Measurements from ENCODE around the gene VASH2. TPM values are rescaled to one million over a fixed set of nuclear protein-coding genes. Genes with fewer than 3 reads are reported as not detected.

VASH2 gene
- total and polyA plus RNA-seq, 2 of the 4 experiments (the other 2 are of a cell fraction) = 0.90 to 1.2 TPM

DNA sequence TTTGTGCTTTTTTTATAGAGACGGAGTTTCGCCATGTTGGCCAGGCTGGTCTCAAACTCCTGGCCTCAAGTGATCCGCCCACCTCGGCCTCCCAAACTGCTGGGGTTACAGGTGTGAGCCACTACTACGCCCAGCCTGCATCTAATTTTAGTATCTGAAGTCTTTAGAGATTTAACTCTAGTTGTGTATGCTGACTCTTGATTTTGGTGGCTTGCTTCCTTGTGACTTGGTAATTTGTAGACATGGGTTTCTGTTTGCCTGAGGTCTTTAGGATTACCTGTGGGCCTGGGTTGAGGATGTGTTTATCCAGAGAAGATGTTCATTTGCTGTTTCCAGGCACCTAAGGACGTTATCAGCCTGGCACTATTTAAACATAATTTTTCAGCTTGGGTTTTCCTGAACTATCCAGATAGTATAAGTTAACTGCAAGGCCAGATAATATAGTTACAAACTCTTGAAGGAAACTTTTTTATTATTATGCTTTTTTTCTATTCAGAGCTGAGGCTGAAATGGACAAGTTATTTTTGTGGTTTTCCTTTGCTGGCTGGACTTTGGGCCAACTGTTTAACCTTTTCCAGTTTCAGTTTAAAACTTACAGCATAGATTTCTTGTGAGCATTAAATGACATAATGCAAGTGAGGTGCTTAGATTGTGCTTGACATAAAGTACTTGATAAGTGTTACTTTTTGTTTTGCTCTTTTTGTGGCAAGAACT lies 7.5 kb upstream of the VASH2 start:
- no CpG with 5 or more reads among the region's 6 CpGs for WGBS, 2 experiments (ENCODE audit: extremely low coverage in 2 of 2, insufficient read length in 1 of 2)
- POLR2A ChIA-PET (ENCODE audit: unreplicated experiment) = no interaction called here

More for the DNA sequence above, 7.5 kb upstream of the VASH2 start:
- H3K79me1 ChIP-seq (ENCODE audit: low read depth in 1 of 2, low read length in 2 of 2) = no peaks in the 10 kb centered on the region
- no peak overlapping the region for H3K4ac ChIP-seq (ENCODE audit: low read depth, low read length)
- H3K23ac ChIP-seq (ENCODE audit: low read depth, low read length) = no peak overlapping the region
- H3K9ac ChIP-seq (ENCODE audit: low read depth, low read length) = no peak overlapping the region
- no peak overlapping the region for H2BK5ac ChIP-seq (ENCODE audit: low read depth, low read length, poor library complexity, severe bottlenecking)
- no peak overlapping the region for H2BK15ac ChIP-seq (ENCODE audit: low read depth, low read length)
- H3K4me1 ChIP-seq (ENCODE audit: control insufficient read depth, insufficient read depth, low read length) = no peaks in the 10 kb centered on the region
- ATAC-seq (ENCODE audit: low read depth) = no peak
- no peak overlapping the region for H3K56ac ChIP-seq (ENCODE audit: extremely low read depth, insufficient read depth, low read length)
- no peak overlapping the region for H4K8ac ChIP-seq (ENCODE audit: low read depth in 2 of 2, low read length in 2 of 2)
- no peak overlapping the region for H2BK120ac ChIP-seq (ENCODE audit: low read depth, low read length)
- TF ChIP-seq MAFK (IDR thresholded peaks at IDR 0.05; ENCODE audit: low read depth, low read length) (no peak), RAD21 (IDR thresholded peaks at IDR 0.05; ENCODE audit: low read length) (no peak), CHD1 (IDR thresholded peaks at IDR 0.05; ENCODE audit: low read depth, low read length) (no peak), CEBPB (IDR thresholded peaks at IDR 0.05; ENCODE audit: low read depth, low read length) (no peak), POLR2A (IDR thresholded peaks at IDR 0.05; ENCODE audit: low read depth, low read length) (no peak), SMC3 (IDR thresholded peaks at IDR 0.05; ENCODE audit: low read depth, low read length) (no peak)
- H4K5ac ChIP-seq (ENCODE audit: low read depth, low read length) = no peak overlapping the region
- no peak overlapping the region for H2AK9ac ChIP-seq (replicated peaks; ENCODE audit: low read depth, low read length, poor library complexity)
- dilution Hi-C loops (cut with HindIII; ENCODE audit: low sequenced_read_pairs, unreplicated experiment) = no loop called here
- CTCF ChIA-PET = no interaction called here
- H3K27me3 ChIP-seq (ENCODE audit: control insufficient read depth, insufficient read depth, low read length) = peaks cover 2% of the 10 kb centered on the region; the same call in 1 of the 2 replicates
- in situ Hi-C loops (cut with MboI; ENCODE audit: low sequenced_read_pairs) = no loop called here
- H2AFZ ChIP-seq (replicated peaks; ENCODE audit: low read length, poor library complexity) = no peak overlapping the region
- H3K18ac ChIP-seq (ENCODE audit: low read depth, low read length) = no peak overlapping the region
- H3K27ac ChIP-seq (ENCODE audit: insufficient read depth, low read length) = no peak overlapping the region
- no peaks in the 10 kb centered on the region for H4K20me1 ChIP-seq (ENCODE audit: insufficient read depth, low read length)
- intact Hi-C loops (cut with micrococcal nuclease) = no loop called here
- no peak overlapping the region for H3K14ac ChIP-seq (replicated peaks; ENCODE audit: low read depth, low read length)
- DNase-seq = no peak
- no peak overlapping the region for H3K4me2 ChIP-seq (ENCODE audit: low read depth, low read length)
- no peaks in the 10 kb centered on the region for H3K36me3 ChIP-seq (ENCODE audit: control insufficient read depth, insufficient read depth, low read length)
- peaks cover 9% of the 10 kb centered on the region for H3K9me3 ChIP-seq (ENCODE audit: control insufficient read depth, insufficient read depth, low read length)
- H2BK20ac ChIP-seq (ENCODE audit: low read depth, low read length) = no peak overlapping the region
- no peaks in the 10 kb centered on the region for H3K9me1 ChIP-seq (ENCODE audit: insufficient read depth, low read length)
- BruUV-seq (replicated peaks) = no TSS peak
- no peak overlapping the region for H2AK5ac ChIP-seq (ENCODE audit: low read depth, low read length)
- no peak overlapping the region for H4K91ac ChIP-seq (ENCODE audit: insufficient read depth, low read depth, low read length)
- H3K4me3 ChIP-seq (ENCODE audit: insufficient read depth, low read depth, low read length) = no peak overlapping the region
